ENCODE results near the gene VCP.

VCP gene

GRCh38 chr9:35072461-35073278 lies at the start of gene VCP:
Gene VCP, minus strand, starts transcription at chr9:35072625. Its CDS starts 272 bp downstream, at chr9:35072353.
- Histone ChIP-seq H3K9ac (ENCODE audit: low read length) (peak within 1 kb of the TSS; percentile 92), H3K79me2 (ENCODE audit: insufficient read depth, low read length) (peaks cover 46% of the 10 kb centered on the region), H4K20me1 (ENCODE audit: low read depth, low read length) (peaks cover 35% of the 10 kb centered on the region), H3K27me3 (ENCODE audit: low read length) (no peaks in the 10 kb centered on the region), H3K9me3 (ENCODE audit: insufficient read depth, low read length) (no peaks in the 10 kb centered on the region), H3K36me3 (ENCODE audit: low read length) (peaks cover 7% of the 10 kb centered on the region; the same call in 1 of the 2 replicates), H3F3A (ENCODE audit: insufficient read depth) (peaks cover 20% of the 10 kb centered on the region), H2AFZ (ENCODE audit: low read depth, low read length, severe bottlenecking) (peak within 1 kb of the TSS; percentile 36), H3K27ac (ENCODE audit: low read depth, low read length) (peak within 1 kb of the TSS; percentile 93), H3K9me2 (replicated peaks; ENCODE audit: insufficient read depth, low read length) (no peaks in the 10 kb centered on the region), H3K4me3 (ENCODE audit: insufficient read depth, low read length, poor library complexity, severe bottlenecking) (peak within 1 kb of the TSS; percentile 96), H3K4me2 (ENCODE audit: low read depth, low read length, poor library complexity, severe bottlenecking) (peak within 1 kb of the TSS; percentile 93)
- no peak for TF ChIP-seq EZH2phosphoT487 (conservative IDR thresholded peaks at IDR 0.05; ENCODE audit: low read length)
- no peak for TF ChIP-seq CTCF (IDR thresholded peaks at IDR 0.05; ENCODE audit: insufficient read depth, low read length, poor library complexity, severe bottlenecking)

- Histone ChIP-seq H3K4me2 (ENCODE audit: low read depth, low read length, poor library complexity, severe bottlenecking) (peak overlapping the region; percentile 96), H3K4me3 (ENCODE audit: insufficient read depth, low read length, poor library complexity, severe bottlenecking) (no peak overlapping the region), H2AFZ (ENCODE audit: low read depth, low read length, severe bottlenecking) (peak overlapping the region; percentile 87), H3K9ac (ENCODE audit: low read length) (peak overlapping the region; percentile 58), H3K9me2 (replicated peaks; ENCODE audit: insufficient read depth, low read length) (no peaks in the 10 kb centered on the region), H3K27me3 (ENCODE audit: low read length) (no peaks in the 10 kb centered on the region), H3K79me2 (ENCODE audit: insufficient read depth, low read length) (no peaks in the 10 kb centered on the region), H4K20me1 (ENCODE audit: low read depth, low read length) (no peaks in the 10 kb centered on the region), H3K27ac (ENCODE audit: low read depth, low read length) (peak overlapping the region; percentile 65), H3F3A (ENCODE audit: insufficient read depth) (peaks cover 11% of the 10 kb centered on the region), H3K9me3 (ENCODE audit: insufficient read depth, low read length) (no peaks in the 10 kb centered on the region), H3K36me3 (ENCODE audit: low read length) (no peaks in the 10 kb centered on the region)
- no peak for TF ChIP-seq EZH2phosphoT487 (conservative IDR thresholded peaks at IDR 0.05; ENCODE audit: low read length)
- peak; percentile 96 for TF ChIP-seq CTCF (IDR thresholded peaks at IDR 0.05; ENCODE audit: insufficient read depth, low read length, poor library complexity, severe bottlenecking)
These were observed 44.6 kb upstream of the VCP start for GRCh38 chr9:35116898-35117551.

- Histone ChIP-seq H3K4me2 (ENCODE audit: low read depth, low read length, poor library complexity, severe bottlenecking) (peak overlapping the region; percentile 96), H3K36me3 (ENCODE audit: low read length) (no peaks in the 10 kb centered on the region), H3K4me3 (ENCODE audit: insufficient read depth, low read length, poor library complexity, severe bottlenecking) (peak overlapping the region; percentile 49), H3K9me2 (replicated peaks; ENCODE audit: insufficient read depth, low read length) (no peaks in the 10 kb centered on the region), H3F3A (ENCODE audit: insufficient read depth) (peaks cover 11% of the 10 kb centered on the region), H2AFZ (ENCODE audit: low read depth, low read length, severe bottlenecking) (peak overlapping the region; percentile 87), H3K27ac (ENCODE audit: low read depth, low read length) (peak overlapping the region; percentile 65), H3K9ac (ENCODE audit: low read length) (peak overlapping the region; percentile 58), H3K79me2 (ENCODE audit: insufficient read depth, low read length) (no peaks in the 10 kb centered on the region), H3K9me3 (ENCODE audit: insufficient read depth, low read length) (no peaks in the 10 kb centered on the region), H4K20me1 (ENCODE audit: low read depth, low read length) (no peaks in the 10 kb centered on the region), H3K27me3 (ENCODE audit: low read length) (no peaks in the 10 kb centered on the region)
- no peak for TF ChIP-seq CTCF (IDR thresholded peaks at IDR 0.05; ENCODE audit: insufficient read depth, low read length, poor library complexity, severe bottlenecking)
- no peak for TF ChIP-seq EZH2phosphoT487 (conservative IDR thresholded peaks at IDR 0.05; ENCODE audit: low read length)
These were observed 44.1 kb upstream of the VCP start for GRCh38 chr9:35116539-35116897.
